H9 (cell line): ENCODE results near the gene CD2AP. TPM values are rescaled to one million over a fixed set of nuclear protein-coding genes. Genes with fewer than 3 reads are reported as not detected.

Experiments
- DNase-seq: peaks from one replicate; pipeline ENCODE4 v3.0.0-alpha.2; 2017
- H2AFZ ChIP-seq: one replicate; pipeline ENCODE4 v1.6.1; 2013; ENCODE audit warnings: mild to moderate bottlenecking, low read length, control low read depth, moderate library complexity
- H2AK5ac ChIP-seq: 2 replicates; pipeline ENCODE4 v1.6.1; 2013; ENCODE audit warnings: low read length, control low read depth, mixed read lengths; ENCODE audit not compliant: insufficient read length
- H2BK120ac ChIP-seq: one replicate; pipeline ENCODE4 v1.6.1; 2013; ENCODE audit warnings: low read depth, mild to moderate bottlenecking, low read length, control low read depth, inconsistent platforms; ENCODE audit not compliant: poor library complexity, severe bottlenecking
- H2BK12ac ChIP-seq: 2 replicates; pipeline ENCODE4 v1.6.1; 2013; ENCODE audit warnings: low read length, control low read depth, mixed read lengths, low read depth; ENCODE audit not compliant: insufficient read length
- H2BK15ac ChIP-seq: 2 replicates; pipeline ENCODE4 v1.6.1; 2013; ENCODE audit warnings: low read depth, low read length, control low read depth
- H2BK20ac ChIP-seq: one replicate; pipeline ENCODE4 v1.6.1; 2013; ENCODE audit warnings: low read depth, mild to moderate bottlenecking, low read length, control low read depth, inconsistent platforms; ENCODE audit not compliant: poor library complexity, severe bottlenecking
- H2BK5ac ChIP-seq: 2 replicates; pipeline ENCODE4 v1.6.1; 2013; ENCODE audit warnings: low read length, control low read depth, mixed read lengths; ENCODE audit not compliant: insufficient read length
- H3K14ac ChIP-seq: 2 replicates; pipeline ENCODE4 v1.6.1; 2013; ENCODE audit warnings: low read length, control low read depth; ENCODE audit not compliant: insufficient read depth
- H3K18ac ChIP-seq: 2 replicates; pipeline ENCODE4 v1.6.1; 2013; ENCODE audit warnings: low read depth, mild to moderate bottlenecking, mixed read lengths, low read length, control low read depth; ENCODE audit not compliant: insufficient read length
- H3K23ac ChIP-seq: 2 replicates; pipeline ENCODE4 v1.6.1; 2013; ENCODE audit warnings: low read length, control low read depth, mixed read lengths, low read depth; ENCODE audit not compliant: insufficient read length
- H3K23me2 ChIP-seq: 2 replicates; pipeline ENCODE4 v1.6.1; 2013; ENCODE audit warnings: low read depth, mild to moderate bottlenecking, mixed read lengths, low read length, control low read depth; ENCODE audit not compliant: insufficient read length, poor library complexity, severe bottlenecking
- H3K27ac ChIP-seq: 2 replicates; pipeline ENCODE4 v1.5.1; 2013; ENCODE audit warnings: low read length, control low read depth, mixed read lengths, low read depth; ENCODE audit not compliant: insufficient read length
- H3K27me3 ChIP-seq: 2 replicates; pipeline ENCODE4 v1.6.1; 2013; ENCODE audit warnings: low read length, control low read depth, inconsistent platforms; ENCODE audit not compliant: insufficient read depth
- H3K4ac ChIP-seq: 2 replicates; pipeline ENCODE4 v1.6.1; 2013; ENCODE audit warnings: low read depth, mild to moderate bottlenecking, control low read depth, inconsistent platforms, low read length, moderate library complexity
- H3K4me1 ChIP-seq: 2 replicates; pipeline ENCODE4 v1.6.1; 2013; ENCODE audit warnings: low read length, control low read depth, inconsistent platforms; ENCODE audit not compliant: insufficient read depth
- H3K4me2 ChIP-seq: 2 replicates; pipeline ENCODE4 v1.6.1; 2013; ENCODE audit warnings: low read length, control low read depth, mixed read lengths; ENCODE audit not compliant: insufficient read length, insufficient read depth
- H3K56ac ChIP-seq: 2 replicates; pipeline ENCODE4 v1.6.1; 2013; ENCODE audit warnings: low read depth, mild to moderate bottlenecking, mixed read lengths, low read length, control low read depth; ENCODE audit not compliant: insufficient read length
- H3K79me1 ChIP-seq: 2 replicates; pipeline ENCODE4 v1.6.1; 2013; ENCODE audit warnings: low read depth, mild to moderate bottlenecking, moderate library complexity, low read length, control low read depth, inconsistent platforms; ENCODE audit not compliant: insufficient read depth, poor library complexity, severe bottlenecking
- H3K79me2 ChIP-seq: 2 replicates; pipeline ENCODE4 v1.6.1; 2013; ENCODE audit warnings: low read length, control low read depth, inconsistent platforms; ENCODE audit not compliant: insufficient read depth
- H3K9ac ChIP-seq: 2 replicates; pipeline ENCODE4 v1.6.1; 2013; ENCODE audit warnings: low read length, control low read depth, mixed read lengths; ENCODE audit not compliant: insufficient read length; ENCODE audit errors: extremely low read depth
- H3K9me3 ChIP-seq: one replicate; pipeline ENCODE4 v1.6.1; 2013; ENCODE audit warnings: low read depth, low read length, inconsistent platforms; ENCODE audit not compliant: control insufficient read depth
- H3T11ph ChIP-seq: one replicate; pipeline ENCODE4 v1.6.1; 2013; ENCODE audit warnings: mild to moderate bottlenecking, low read length, control low read depth, inconsistent platforms
- H4K20me1 ChIP-seq: one replicate; pipeline ENCODE4 v1.6.1; 2013; ENCODE audit not compliant: control insufficient read depth, insufficient read length, insufficient read depth
- H4K5ac ChIP-seq: 2 replicates; pipeline ENCODE4 v1.6.1; 2013; ENCODE audit warnings: low read depth, mild to moderate bottlenecking, mixed read lengths, low read length, control low read depth; ENCODE audit not compliant: insufficient read length
- H4K8ac ChIP-seq: replicated peaks from 2 replicates; pipeline ENCODE4 v1.6.1; 2013; ENCODE audit warnings: low read length, control low read depth, mixed read lengths, low read depth; ENCODE audit not compliant: insufficient read length
- H4K91ac ChIP-seq: 2 replicates; pipeline ENCODE4 v1.6.1; 2013; ENCODE audit warnings: low read depth, mild to moderate bottlenecking, moderate library complexity, mixed read lengths, low read length, control low read depth; ENCODE audit not compliant: insufficient read length
- H3K27ac Mint-ChIP-seq, 3 experiments: 2 replicates in 2 of 3; 3 replicates in 1 of 3; pipeline ENCODE4 v1.8.0; 2020 to 2021; ENCODE audit warnings: mixed read lengths in 3 of 3, mild to moderate bottlenecking in 1 of 3, moderate library complexity in 1 of 3
- H3K27me3 Mint-ChIP-seq: 2 replicates; pipeline ENCODE4 v1.8.0; 2021; ENCODE audit warnings: low read depth, mild to moderate bottlenecking, moderate library complexity, mixed read lengths
- H3K36me3 Mint-ChIP-seq, 3 experiments: 2 replicates in 2 of 3; 3 replicates in 1 of 3; pipeline ENCODE4 v1.8.0; 2020 to 2021; ENCODE audit warnings: low read depth in 3 of 3, mixed read lengths in 3 of 3; ENCODE audit not compliant: insufficient read depth in 1 of 3
- H3K4me1 Mint-ChIP-seq, 2 experiments: 2 replicates each; pipeline ENCODE4 v1.8.0; 2020; ENCODE audit warnings: mixed read lengths in 2 of 2
- H3K4me3 Mint-ChIP-seq, 2 experiments: 2 replicates in 1 of 2; 3 replicates in 1 of 2; pipeline ENCODE4 v1.8.0; 2020 to 2021; ENCODE audit warnings: mild to moderate bottlenecking in 2 of 2, mixed read lengths in 2 of 2, moderate library complexity in 1 of 2
- H3K9me3 Mint-ChIP-seq, 2 experiments: 2 replicates in 1 of 2; 3 replicates in 1 of 2; pipeline ENCODE4 v1.8.0; 2020; ENCODE audit warnings: mild to moderate bottlenecking in 2 of 2, mixed read lengths in 2 of 2, moderate library complexity in 1 of 2
- CTCF ChIP-seq: fragments of 200-600 bp; sonication (generic); conservative IDR thresholded peaks from 3 replicates; pipeline ENCODE4 v1.8.0; 2021; ENCODE audit warnings: antibody characterized with exemption, mild to moderate bottlenecking
- WGBS: extraction: QIAGEN DNeasy Blood & Tissue Kit; methylation state at CpG from one replicate; pipeline ENCODE4 v1.1.7; 2013; ENCODE audit warnings: missing lambda C conversion rate, low lambda C conversion rate, mixed read lengths; ENCODE audit not compliant: insufficient read length; ENCODE audit errors: extremely low coverage; 5-methylcytosine and 5-hydroxymethylcytosine counted together
- total RNA-seq: library from RNA; stranded (reverse); gene quantifications from 2 replicates; pipeline ENCODE4 v1.2.1, GENCODE V29; 2021

CD2AP gene
- total RNA-seq, 1 experiment from 2014 or later, result 50.1 TPM

GRCh38 chr6:47446669-47447330 lies 30.8 kb upstream of the CD2AP start:
- Histone ChIP-seq H2BK15ac (no peak overlapping the region), H3K18ac (no peak overlapping the region), H4K20me1 (no peaks in the 10 kb centered on the region), H3K56ac (no peak overlapping the region), H3K4me2 (no peak overlapping the region), H3T11ph (no peak overlapping the region), H4K91ac (no peak overlapping the region), H3K79me1 (no peaks in the 10 kb centered on the region), H3K79me2 (no peaks in the 10 kb centered on the region), H3K27ac (no peak overlapping the region), H2BK12ac (no peak overlapping the region), H3K4ac (no peak overlapping the region), H2BK5ac (no peak overlapping the region), H2AFZ (no peak overlapping the region), H3K14ac (no peak overlapping the region), H3K4me1 (no peaks in the 10 kb centered on the region), H4K8ac (no peak overlapping the region), H2AK5ac (no peak overlapping the region), H3K23me2 (no peaks in the 10 kb centered on the region), H4K5ac (no peak overlapping the region), H2BK120ac (no peak overlapping the region), H3K27me3 (no peaks in the 10 kb centered on the region), H3K23ac (no peak overlapping the region), H2BK20ac (no peak overlapping the region), H3K9ac (no peak overlapping the region), H3K9me3 (no peaks in the 10 kb centered on the region)
- H3K27me3 Mint-ChIP-seq, result no peaks in the 10 kb centered on the region
- TF ChIP-seq CTCF, result no peak
- DNase-seq, result no peak
- peaks cover 9 to 13% of the 10 kb centered on the region in 2 experiments; a peak in 3 of 5 replicates for H3K9me3 Mint-ChIP-seq
- no peak overlapping the region for H3K4me3 Mint-ChIP-seq
- H3K36me3 Mint-ChIP-seq, result peaks cover 0 to 10% (median 2%) of the 10 kb centered on the region in 3 experiments; a peak in 2 of 7 replicates
- no CpG with 5 or more reads among the region's 3 CpGs for WGBS
- peaks cover 0 to 5% of the 10 kb centered on the region in 2 experiments; a peak in 2 of 4 replicates for H3K4me1 Mint-ChIP-seq
- no peak overlapping the region; a peak in 1 of 7 replicates for H3K27ac Mint-ChIP-seq
